NB4 (cell line): ENCODE results near the gene POLR2B.

Experiments
- CTCF ChIP-seq: IDR thresholded peaks from one replicate; pipeline ENCODE4 v1.5.1; 2012; ENCODE audit warnings: low read depth, low read length
- POLR2A ChIP-seq: IDR thresholded peaks from 2 replicates; pipeline ENCODE4 v1.6.1; 2011; ENCODE audit warnings: mild to moderate bottlenecking; ENCODE audit not compliant: insufficient read length; ENCODE audit errors: extremely low read depth

GRCh38 chr4:56937262-56937661, 41.4 kb upstream of the POLR2B start:
- TF ChIP-seq CTCF (no peak), POLR2A (no peak)
